Kidney (tissue), 14 donors: Measurements from ENCODE around the gene ZNF148. TPM values are rescaled to one million over a fixed set of nuclear protein-coding genes. Genes with fewer than 3 reads are reported as not detected.

Experiments
- DNase-seq, 5 donors: peaks; one replicate each; pipeline ENCODE4 v3.0.0-alpha.2; 2013 to 2020
- FAIRE-seq: peaks from 2 replicates; lab custom pipeline; 2012; peaks lifted over from hg19 to GRCh38; lab: Jason Lieb, UNC
- H3K27ac ChIP-seq, 2 donors: one replicate each; pipeline ENCODE4 v1.7.0; 2013; ENCODE audit warnings: low read depth in 2 of 2, low read length in 2 of 2, inconsistent platforms in 1 of 2
- H3K27me3 ChIP-seq: one replicate; pipeline ENCODE4 v1.7.1; 2013; ENCODE audit warnings: low read length, inconsistent platforms; ENCODE audit not compliant: control insufficient read depth, insufficient read depth
- H3K36me3 ChIP-seq, 3 donors: one replicate each; pipeline versions ENCODE4 v1.7.0 to v1.7.1; 2013; ENCODE audit warnings: low read length in 3 of 3, control low read depth in 1 of 3, inconsistent platforms in 1 of 3; ENCODE audit not compliant: insufficient read depth in 3 of 3, control insufficient read depth in 2 of 3
- H3K4me1 ChIP-seq, 3 donors: one replicate each; pipeline versions ENCODE4 v1.7.0 to v1.7.1; 2013; ENCODE audit warnings: low read length in 3 of 3, inconsistent platforms in 1 of 3, low read depth in 1 of 3; ENCODE audit not compliant: control insufficient read depth in 2 of 3, insufficient read depth in 2 of 3
- H3K4me3 ChIP-seq, 3 donors: one replicate each; pipeline versions ENCODE4 v1.7.0 to v1.8.1; 2013; ENCODE audit warnings: low read length in 3 of 3, control low read depth in 1 of 3, inconsistent platforms in 1 of 3
- H3K9ac ChIP-seq, 3 donors: one replicate each; pipeline versions ENCODE4 v1.7.0 to v1.7.1; 2013; ENCODE audit warnings: low read length in 3 of 3, control low read depth in 1 of 3, inconsistent platforms in 1 of 3
- H3K9me3 ChIP-seq, 3 donors: one replicate each; pipeline versions ENCODE4 v1.7.0 to v1.7.1; 2013; ENCODE audit warnings: low read length in 3 of 3, control low read depth in 1 of 3, inconsistent platforms in 1 of 3; ENCODE audit not compliant: control insufficient read depth in 2 of 3, insufficient read depth in 1 of 3
- CTCF ChIP-seq: IDR thresholded peaks from 3 replicates; pipeline ENCODE4 v1.5.1; 2012; ENCODE audit warnings: mild to moderate bottlenecking, moderate library complexity, borderline replicate concordance; ENCODE audit not compliant: insufficient read depth; ENCODE audit errors: extremely low read depth
- intact Hi-C: fragments of 100-400 bp; cut with DNase I; formaldehyde crosslinking; loops from one replicate; pipeline ENCODE4 v1.11.1; 2022
- polyA plus RNA-seq: library from polyadenylated mRNA; stranded (reverse); fragments of 350-450 nt; fragmentation: Illumina TruSeq; extraction: RNeasy Lipid Tissue Mini Kit (QIAGEN cat#74804); gene quantifications from one replicate; pipeline ENCODE4 v1.2.3, GENCODE V29; 2014; ENCODE audit warnings: low read depth, low replicate concordance; ENCODE audit not compliant: insufficient read depth
- total RNA-seq: library from RNA; stranded (reverse); fragmentation: NEBNext Ultra II Directional; extraction: Animal tissue kit (Norgen Biotek cat#: 25700); gene quantifications from one replicate; pipeline ENCODE4 v1.2.1, GENCODE V29; 2021
- donor health status: control.
- donor health status: control.
- donor health status: control.
- donor health status: control.
- donor health status: control.
- donor health status: DM: yes; HTN: yes; CAD: no.
- donor health status: Normal renal cell carcinoma (clear cell type).

The ZNF148 gene
- total and polyA plus RNA-seq, 2 donors from 2014 or later: 5.4 to 74.4 TPM

- no peaks in the 10 kb centered on the region for H3K4me1 ChIP-seq
- intact Hi-C loops: no loop called here
- no peaks in the 10 kb centered on the region for H3K9me3 ChIP-seq
- DNase-seq: no peak
- H3K9ac ChIP-seq: no peak overlapping the region
- H3K36me3 ChIP-seq: peaks cover 0 to 2% (median 0%) of the 10 kb centered on the region in 3 donors
- TF ChIP-seq CTCF: no peak
- H3K27ac ChIP-seq: no peak overlapping the region
- no peaks in the 10 kb centered on the region for H3K27me3 ChIP-seq
- no peak for FAIRE-seq
- no peak overlapping the region for H3K4me3 ChIP-seq
These were observed 136.4 kb downstream of the ZNF148 start for GRCh38 chr3:125238759-125239158.

DNA sequence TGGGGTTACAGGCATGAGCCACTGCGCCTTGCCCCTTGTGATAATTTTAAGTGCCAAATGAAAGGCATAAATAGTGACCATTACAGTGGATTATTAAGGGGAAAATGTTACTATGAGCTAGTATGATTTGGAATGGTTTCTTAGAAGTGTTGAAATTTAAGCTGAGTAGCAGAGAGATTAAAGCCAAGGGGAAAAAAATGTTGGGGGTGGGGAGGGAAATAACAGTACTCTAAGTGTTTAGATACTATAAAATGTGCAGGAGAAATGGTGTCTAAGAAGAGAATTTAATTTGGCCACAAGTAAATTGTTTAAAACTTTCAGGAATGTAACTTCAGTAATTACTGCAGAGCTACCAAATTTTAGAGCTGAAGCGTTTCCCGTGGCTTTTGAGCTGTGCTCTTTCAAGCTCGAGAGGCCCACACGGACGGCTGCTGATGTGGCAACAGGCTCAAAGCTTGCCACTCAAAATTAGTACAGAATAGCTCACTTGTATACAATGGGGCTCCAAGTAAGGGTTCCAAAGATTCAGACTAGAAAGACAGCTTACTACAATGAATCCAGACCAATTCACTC is 138.7 kb downstream of the ZNF148 start:
- TF ChIP-seq CTCF: no peak

DNA sequence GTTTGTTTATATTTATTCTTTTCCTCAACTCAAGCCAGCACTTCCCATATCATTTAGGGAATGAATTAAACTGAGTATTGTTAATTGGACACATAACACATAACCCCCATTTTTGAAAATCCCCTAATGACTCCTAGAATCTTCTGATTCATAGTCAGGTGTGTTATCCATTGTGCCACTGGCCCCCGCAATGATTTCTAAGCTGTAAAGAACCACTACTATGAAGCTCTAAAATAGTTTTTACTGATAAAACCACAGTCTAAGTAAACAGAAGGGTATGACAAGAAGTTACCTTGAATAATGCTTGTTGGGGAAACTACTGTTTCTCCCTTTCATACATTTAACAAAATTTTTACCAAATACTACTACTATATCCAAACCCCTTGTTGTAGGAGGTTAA is 140.3 kb downstream of the ZNF148 start:
- FAIRE-seq (no peak), DNase-seq (no peak)
- peaks cover 5 to 19% (median 13%) of the 10 kb centered on the region in 3 donors for H3K36me3 ChIP-seq
- intact Hi-C loops: no loop called here
- no peak for TF ChIP-seq CTCF
- no peak overlapping the region for H3K27ac ChIP-seq
- H3K9ac ChIP-seq: no peak overlapping the region
- H3K9me3 ChIP-seq: no peaks in the 10 kb centered on the region
- H3K27me3 ChIP-seq: no peaks in the 10 kb centered on the region
- H3K4me3 ChIP-seq: no peak overlapping the region
- H3K4me1 ChIP-seq: no peaks in the 10 kb centered on the region

More for the DNA sequence above, 138.7 kb downstream of the ZNF148 start:
- Histone ChIP-seq H3K9ac (no peak overlapping the region), H3K36me3 (peaks cover 5 to 19% (median 13%) of the 10 kb centered on the region in 3 donors), H3K4me1 (no peaks in the 10 kb centered on the region), H3K27ac (no peak overlapping the region), H3K27me3 (no peaks in the 10 kb centered on the region), H3K9me3 (no peaks in the 10 kb centered on the region), H3K4me3 (no peak overlapping the region)
- FAIRE-seq (no peak), DNase-seq (peak in 3 of 5 donors; percentile 8 to 55 (median 34))
- intact Hi-C loops: no loop called here

- no peak for TF ChIP-seq CTCF
- intact Hi-C loops: no loop called here
- Histone ChIP-seq H3K4me1 (no peaks in the 10 kb centered on the region), H3K36me3 (peaks cover 7 to 19% (median 11%) of the 10 kb centered on the region in 3 donors), H3K4me3 (no peak overlapping the region), H3K9ac (no peak overlapping the region), H3K27ac (no peak overlapping the region), H3K9me3 (no peaks in the 10 kb centered on the region), H3K27me3 (no peaks in the 10 kb centered on the region)
- DNase-seq (no peak), FAIRE-seq (no peak)
These were observed 142.7 kb downstream of the ZNF148 start for GRCh38 chr3:125232401-125232800.
